Epithelial cell of prostate (primary cell): ENCODE results near the gene SPPL2A.
A peak's percentile ranks its signal among the peaks of the same experiment; 100 is the strongest.

ENCODE experiments used
- DNase-seq: peaks from one replicate; pipeline ENCODE4 v3.0.0-alpha.2; 2011; ENCODE audit warnings: low read depth, low spot score
- H3K27ac ChIP-seq: fragments of 450-650 bp; 2 replicates; pipeline ENCODE4 v1.5.1; 2017; ENCODE audit warnings: mild to moderate bottlenecking

Gene SPPL2A

GRCh38 chr15:50774450-50774849 lies 8.9 kb upstream of the SPPL2A start:
- peak overlapping the region; percentile 26 for H3K27ac ChIP-seq
- DNase-seq, result peak; percentile 59

GRCh38 chr15:50773389-50773788 lies 7.9 kb upstream of the SPPL2A start:
- no peak for DNase-seq
- no peak overlapping the region for H3K27ac ChIP-seq

- peak overlapping the region; percentile 3 for H3K27ac ChIP-seq
- DNase-seq, result no peak
These were observed 1.9 kb upstream of the SPPL2A start for GRCh38 chr15:50767332-50767861.

- DNase-seq, result no peak
- peak overlapping the region; percentile 89 for H3K27ac ChIP-seq
These were observed 878 bp downstream of the SPPL2A start for GRCh38 chr15:50764461-50765194.

- no peak overlapping the region for H3K27ac ChIP-seq
- DNase-seq, result no peak
These were observed 6.7 kb downstream of the SPPL2A start for GRCh38 chr15:50758712-50759205.

GRCh38 chr15:50753463-50753862 lies 12.0 kb downstream of the SPPL2A start:
- peak overlapping the region; percentile 17 for H3K27ac ChIP-seq
- DNase-seq, result no peak

GRCh38 chr15:50751394-50751793 lies 14.1 kb downstream of the SPPL2A start:
- H3K27ac ChIP-seq, result no peak overlapping the region
- no peak for DNase-seq

- no peak for DNase-seq
- no peak overlapping the region for H3K27ac ChIP-seq
These were observed 15.2 kb downstream of the SPPL2A start for GRCh38 chr15:50750227-50750705.

GRCh38 chr15:50747523-50747922 lies 18.0 kb downstream of the SPPL2A start:
- H3K27ac ChIP-seq, result peak overlapping the region; percentile 36
- DNase-seq, result no peak

GRCh38 chr15:50744601-50745000 lies 20.9 kb downstream of the SPPL2A start:
- H3K27ac ChIP-seq, result peak overlapping the region; percentile 28
- DNase-seq, result no peak

- H3K27ac ChIP-seq, result no peak overlapping the region
These were observed 24.6 kb downstream of the SPPL2A start for GRCh38 chr15:50740955-50741354.

GRCh38 chr15:50736823-50737222 lies 28.7 kb downstream of the SPPL2A start:
- DNase-seq, result no peak
- no peak overlapping the region for H3K27ac ChIP-seq

More at GRCh38 chr15:50740955-50741354, 24.6 kb downstream of the SPPL2A start:
- DNase-seq, result no peak

GRCh38 chr15:50735156-50735555 lies 30.4 kb downstream of the SPPL2A start:
- no peak overlapping the region for H3K27ac ChIP-seq
- no peak for DNase-seq

GRCh38 chr15:50726315-50726714 lies 39.2 kb downstream of the SPPL2A start:
- no peak for DNase-seq
- no peak overlapping the region for H3K27ac ChIP-seq

- no peak overlapping the region for H3K27ac ChIP-seq
These were observed 46.8 kb downstream of the SPPL2A start for GRCh38 chr15:50718700-50719125.

GRCh38 chr15:50712018-50712417 lies 53.5 kb downstream of the SPPL2A start:
- no peak overlapping the region for H3K27ac ChIP-seq
- DNase-seq, result no peak

More at GRCh38 chr15:50718700-50719125, 46.8 kb downstream of the SPPL2A start:
- no peak for DNase-seq

- DNase-seq, result no peak
- H3K27ac ChIP-seq, result no peak overlapping the region
These were observed 54.9 kb downstream of the SPPL2A start for GRCh38 chr15:50710585-50710984.

- no peak for DNase-seq
- no peak overlapping the region for H3K27ac ChIP-seq
These were observed 57.6 kb downstream of the SPPL2A start for GRCh38 chr15:50707878-50708427.

GRCh38 chr15:50702762-50703334 lies 62.7 kb downstream of the SPPL2A start:
- no peak for DNase-seq

GRCh38 chr15:50698101-50698500 lies 67.4 kb downstream of the SPPL2A start:
- DNase-seq, result no peak
- H3K27ac ChIP-seq, result no peak overlapping the region

More at GRCh38 chr15:50702762-50703334, 62.7 kb downstream of the SPPL2A start:
- H3K27ac ChIP-seq, result no peak overlapping the region
